SU-DHL-6 (cell line): ENCODE results near the gene ACSM6.

Experiments
- H2AFZ ChIP-seq: fragments of 200-600 bp; sonication (generic); 2 replicates; pipeline ENCODE4 v1.6.1; 2014; ENCODE audit warnings: low read depth, mild to moderate bottlenecking, moderate library complexity, mixed read lengths, antibody characterized with exemption, low read length; ENCODE audit not compliant: severe bottlenecking
- H3F3A ChIP-seq: fragments of 200-600 bp; shearing (Covaris generic); 2 replicates; pipeline ENCODE4 v1.6.0; 2016; ENCODE audit warnings: antibody characterized with exemption, mild to moderate bottlenecking; ENCODE audit not compliant: insufficient read depth
- H3K27ac ChIP-seq: fragments of 200-600 bp; sonication (generic); 2 replicates; pipeline ENCODE4 v1.5.1; 2016; ENCODE audit warnings: low read depth, mild to moderate bottlenecking, low read length, moderate library complexity, mixed read lengths
- H3K27me3 ChIP-seq: fragments of 200-600 bp; sonication (generic), shearing (Covaris generic); 2 replicates; pipeline ENCODE4 v1.6.0; 2014; ENCODE audit warnings: mild to moderate bottlenecking, low read length
- H3K36me3 ChIP-seq: fragments of 200-600 bp; sonication (generic); 2 replicates; pipeline ENCODE4 v1.6.1; 2014; ENCODE audit warnings: mild to moderate bottlenecking, low read length, mixed read lengths
- H3K4me2 ChIP-seq: fragments of 300-600, 200-600 bp; shearing (Covaris generic), sonication (generic); 2 replicates; pipeline ENCODE4 v1.6.0; 2014; ENCODE audit warnings: low read length, low read depth, mild to moderate bottlenecking; ENCODE audit not compliant: poor library complexity, severe bottlenecking
- H3K4me3 ChIP-seq: fragments of 200-600 bp; sonication (generic); 2 replicates; pipeline ENCODE4 v1.5.1; 2014; ENCODE audit warnings: antibody characterized with exemption, low read length, mild to moderate bottlenecking, mixed read lengths; ENCODE audit not compliant: insufficient read depth, poor library complexity, severe bottlenecking
- H3K79me2 ChIP-seq: fragments of 200-600 bp; sonication (generic); 2 replicates; pipeline ENCODE4 v1.6.1; 2014; ENCODE audit warnings: mild to moderate bottlenecking, low read length, moderate library complexity; ENCODE audit not compliant: insufficient read depth
- H3K9ac ChIP-seq: fragments of 200-600 bp; sonication (generic); 2 replicates; pipeline ENCODE4 v1.7.0; 2014; ENCODE audit warnings: mild to moderate bottlenecking, low read length
- H3K9me2 ChIP-seq: fragments of 200-600 bp; sonication (generic); replicated peaks from 2 replicates; pipeline ENCODE4 v1.6.1; 2014; ENCODE audit warnings: low read length; ENCODE audit not compliant: insufficient read depth
- H3K9me3 ChIP-seq: fragments of 200-600 bp; sonication (generic); 2 replicates; pipeline ENCODE4 v1.6.1; 2014; ENCODE audit warnings: low read length, mixed read lengths; ENCODE audit not compliant: insufficient read depth
- H4K20me1 ChIP-seq: fragments of 200-600 bp; sonication (generic); 2 replicates; pipeline ENCODE4 v1.6.1; 2014; ENCODE audit warnings: low read depth, mild to moderate bottlenecking, antibody characterized with exemption, low read length, moderate library complexity, mixed read lengths
- CTCF ChIP-seq: fragments of 200-600 bp; sonication (generic); IDR thresholded peaks from one replicate; pipeline ENCODE4 v1.5.1; 2017; ENCODE audit warnings: antibody characterized with exemption, mild to moderate bottlenecking, low read length, moderate library complexity; ENCODE audit not compliant: insufficient read depth, poor library complexity, severe bottlenecking
- EZH2phosphoT487 ChIP-seq: fragments of 200-600 bp; sonication (generic), shearing (Covaris generic); conservative IDR thresholded peaks from 2 replicates; pipeline ENCODE4 v1.6.1; 2018; ENCODE audit warnings: mild to moderate bottlenecking, antibody characterized with exemption, low read length, moderate library complexity, mixed read lengths

ACSM6 gene

DNA sequence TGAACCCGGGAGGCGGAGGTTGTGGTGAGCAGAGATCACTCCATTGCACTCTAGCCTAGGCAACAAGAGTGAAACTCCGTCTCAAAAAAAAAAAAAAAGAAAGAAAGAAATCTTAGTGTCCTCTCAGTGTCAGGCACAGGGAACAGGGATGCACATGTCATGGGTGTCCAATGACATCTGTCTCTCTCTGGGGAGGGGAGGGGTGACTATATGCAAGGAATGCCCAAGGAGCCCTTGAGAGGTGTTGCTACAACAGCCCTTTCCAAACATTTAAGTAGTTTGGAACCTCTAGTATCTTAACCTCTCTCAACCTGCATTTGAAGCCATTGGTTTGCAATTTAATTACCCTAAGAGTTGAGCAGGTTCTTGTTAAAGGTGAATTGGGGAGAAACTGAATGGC, 67.9 kb downstream of the ACSM6 start:
- H3K36me3 ChIP-seq: no peaks in the 10 kb centered on the region
- H3K4me2 ChIP-seq: no peak overlapping the region
- H3K9me3 ChIP-seq: no peaks in the 10 kb centered on the region
- no peak overlapping the region for H3K27ac ChIP-seq
- no peaks in the 10 kb centered on the region for H3K9me2 ChIP-seq
- TF ChIP-seq EZH2phosphoT487: no peak
- TF ChIP-seq CTCF: no peak
- no peak overlapping the region for H3K4me3 ChIP-seq
- H4K20me1 ChIP-seq: no peaks in the 10 kb centered on the region
- H3K9ac ChIP-seq: no peak overlapping the region
- no peaks in the 10 kb centered on the region for H3K79me2 ChIP-seq
- no peaks in the 10 kb centered on the region for H3K27me3 ChIP-seq
- no peak overlapping the region for H2AFZ ChIP-seq
- H3F3A ChIP-seq: no peaks in the 10 kb centered on the region

- Histone ChIP-seq H3K36me3 (peaks cover 7% of the 10 kb centered on the region; the same call in 1 of the 2 replicates), H3K9ac (no peak overlapping the region)
Observed at GRCh38 chr10:95262763-95263518, 68.9 kb downstream of the ACSM6 start.

GRCh38 chr10:95263864-95264226, 69.8 kb downstream of the ACSM6 start:
- no peaks in the 10 kb centered on the region for H3F3A ChIP-seq
- no peak overlapping the region for H3K9ac ChIP-seq
- no peak overlapping the region for H3K4me2 ChIP-seq
- no peaks in the 10 kb centered on the region for H3K9me3 ChIP-seq
- no peak for TF ChIP-seq CTCF
- no peak for TF ChIP-seq EZH2phosphoT487
- H3K9me2 ChIP-seq: no peaks in the 10 kb centered on the region
- peaks cover 7% of the 10 kb centered on the region; the same call in 1 of the 2 replicates for H3K36me3 ChIP-seq
- no peaks in the 10 kb centered on the region for H4K20me1 ChIP-seq
- H3K79me2 ChIP-seq: no peaks in the 10 kb centered on the region
- no peak overlapping the region for H3K27ac ChIP-seq
- H3K27me3 ChIP-seq: no peaks in the 10 kb centered on the region
- H3K4me3 ChIP-seq: no peak overlapping the region
- H2AFZ ChIP-seq: no peak overlapping the region

More at GRCh38 chr10:95262763-95263518, 68.9 kb downstream of the ACSM6 start:
- TF ChIP-seq EZH2phosphoT487 (no peak), CTCF (no peak)
- no peak overlapping the region for H3K4me3 ChIP-seq
- no peaks in the 10 kb centered on the region for H3K9me3 ChIP-seq
- no peaks in the 10 kb centered on the region for H3K79me2 ChIP-seq
- no peak overlapping the region for H2AFZ ChIP-seq
- H3F3A ChIP-seq: no peaks in the 10 kb centered on the region
- H3K4me2 ChIP-seq: no peak overlapping the region
- H4K20me1 ChIP-seq: no peaks in the 10 kb centered on the region
- H3K27me3 ChIP-seq: no peaks in the 10 kb centered on the region
- no peaks in the 10 kb centered on the region for H3K9me2 ChIP-seq
- H3K27ac ChIP-seq: no peak overlapping the region
